GM12878 (cell line): ENCODE results near the gene CADPS. TPM values are rescaled to one million over a fixed set of nuclear protein-coding genes. Genes with fewer than 3 reads are reported as not detected.

ENCODE experiments used
- ATAC-seq: fragments of 200-7000 bp; cut with Tn5 transposase; 3 replicates; pipeline ENCODE4 v1.9.1; 2020; ENCODE audit warnings: mild to moderate bottlenecking, moderate library complexity
- BruUV-seq: library from RNA; stranded (reverse); fragments of 400-500 nt; replicated peaks from 2 replicates; lab custom pipeline; 2021; lab: Mats Ljungman, UMichigan
- CTCF ChIA-PET: fragments of 300-600 bp; sonication (Branson Sonifier 250); formaldehyde crosslinking; extraction: SDS; loops from one replicate; lab custom pipeline; 2021; ENCODE audit warnings: inconsistent platforms; lab: Yijun Ruan, JAX
- POLR2A ChIA-PET: fragments of 350-600 bp; formaldehyde crosslinking; extraction: SDS; loops from one replicate; lab custom pipeline; 2021; ENCODE audit warnings: inconsistent platforms; lab: Charles Lee
- RAD21 ChIA-PET: fragments of 300-600 bp; sonication (Branson Sonifier 250); formaldehyde crosslinking; loops from one replicate; lab custom pipeline; 2023; ENCODE audit warnings: antibody characterized with exemption; ENCODE audit not compliant: unreplicated experiment; lab: Charles Lee
- SMC1A ChIA-PET: fragments of 300-600 bp; sonication (Branson Sonifier 250); formaldehyde crosslinking; loops from one replicate; lab custom pipeline; 2023; ENCODE audit not compliant: unreplicated experiment, uncharacterized antibody; lab: Charles Lee
- DNase-seq: peaks from one replicate; pipeline ENCODE4 v3.0.0-alpha.2; 2011; ENCODE audit warnings: low read depth, low spot score
- FAIRE-seq: peaks from 3 replicates; lab custom pipeline; 2011; peaks lifted over from hg19 to GRCh38; lab: Jason Lieb, UNC
- H2AFZ ChIP-seq: 2 replicates; pipeline ENCODE4 v1.6.0; 2011; ENCODE audit warnings: low read depth, low read length, control low read depth; ENCODE audit not compliant: control insufficient read depth
- H3K27ac ChIP-seq: 2 replicates; pipeline ENCODE4 v1.5.1; 2011; ENCODE audit warnings: control low read depth; ENCODE audit not compliant: control insufficient read depth, insufficient read depth
- H3K27me3 ChIP-seq, 2 experiments: replicated peaks in 1 of 2; 2 replicates each; pipeline versions ENCODE4 v1.6.0 to v1.6.1; 2011; ENCODE audit warnings: low read length in 1 of 2; ENCODE audit not compliant: control insufficient read depth in 2 of 2, insufficient read depth in 2 of 2
- H3K36me3 ChIP-seq, 2 experiments: 2 replicates each; pipeline ENCODE4 v1.5.1; 2011; ENCODE audit warnings: low read length in 1 of 2; ENCODE audit not compliant: control insufficient read depth in 2 of 2, insufficient read depth in 2 of 2
- H3K4me1 ChIP-seq: 2 replicates; pipeline ENCODE4 v1.6.1; 2011; ENCODE audit warnings: mild to moderate bottlenecking, low read length, moderate library complexity, mixed read lengths; ENCODE audit not compliant: control insufficient read depth, insufficient read depth
- H3K4me2 ChIP-seq: 2 replicates; pipeline ENCODE4 v1.6.0; 2011; ENCODE audit warnings: control low read depth; ENCODE audit not compliant: control insufficient read depth, insufficient read depth
- H3K4me3 ChIP-seq: fragments of 200-600 bp; sonication (generic); 2 replicates; pipeline ENCODE4 v1.5.1; 2016
- H3K79me2 ChIP-seq: 2 replicates; pipeline ENCODE4 v1.6.0; 2011; ENCODE audit warnings: low read length; ENCODE audit not compliant: control insufficient read depth, insufficient read depth
- H3K9ac ChIP-seq: 2 replicates; pipeline ENCODE4 v1.8.0; 2011; ENCODE audit warnings: low read length, control low read depth, mixed read lengths; ENCODE audit not compliant: control insufficient read depth, insufficient read depth
- H3K9me3 ChIP-seq: replicated peaks from 3 replicates; pipeline ENCODE4 v1.5.1; 2011; ENCODE audit warnings: mild to moderate bottlenecking, low read length; ENCODE audit not compliant: control insufficient read depth, insufficient read depth
- H4K20me1 ChIP-seq: 2 replicates; pipeline ENCODE4 v1.6.0; 2011; ENCODE audit not compliant: control insufficient read depth, insufficient read depth
- NKRF ChIP-seq: fragments of 450-650 bp; conservative IDR thresholded peaks from 2 replicates; pipeline ENCODE4 v1.6.1; 2017; ENCODE audit warnings: mild to moderate bottlenecking, moderate library complexity
- POLR2A ChIP-seq: IDR thresholded peaks from 2 replicates; pipeline ENCODE4 v1.6.1; 2011; ENCODE audit warnings: low read depth, mild to moderate bottlenecking, low read length
- TCF7 ChIP-seq: IDR thresholded peaks from 2 replicates; pipeline ENCODE4 v1.6.1; 2014; ENCODE audit warnings: antibody characterized with exemption, borderline replicate concordance
- WGBS: methylation state at CpG from one replicate; pipeline ENCODE4 v1.1.6; 2016; ENCODE audit warnings: low lambda C conversion rate; ENCODE audit not compliant: insufficient replicate concordance, insufficient coverage; ENCODE audit errors: missing lambda C conversion rate; 5-methylcytosine and 5-hydroxymethylcytosine counted together
- in situ Hi-C: fragments of 300-500 bp; cut with MboI; formaldehyde crosslinking; loops from 9 replicates; pipeline ENCODE4 v1.14.3; 2018; ENCODE audit warnings: mixed read lengths
- intact Hi-C: fragments of 100-400 bp; cut with micrococcal nuclease; formaldehyde crosslinking; loops from one replicate; pipeline ENCODE4 v1.14.2; 2022; ENCODE audit not compliant: unreplicated experiment
- polyA plus RNA-seq, 11 experiments: library from polyadenylated mRNA; depleted of rRNA in 4 of 11; unstranded in 6 of 11; stranded (reverse) in 5 of 11; fragments of >200 nt; fragmentation: Nextera tagmentation in 4 of 11; fragmentation: Illumina TruSeq in 1 of 11; extraction: Ambion mirVana in 4 of 11; extraction: Trizol in 1 of 11; gene quantifications; 1 replicate in 1 of 11; 2 replicates in 10 of 11; pipeline versions ENCODE4 v1.2.1 to v1.2.3, GENCODE V29; 2011 to 2016; ENCODE audit warnings: inconsistent platforms in 2 of 11, missing spikeins in 2 of 11, low read depth in 1 of 11
- total RNA-seq, 4 experiments: library from RNA; depleted of rRNA in 3 of 4; stranded (reverse); fragments of >200 nt in 3 of 4; fragmentation: Illumina TruSeq in 1 of 4; extraction: Trizol in 1 of 4; gene quantifications; 2 replicates each; pipeline versions ENCODE4 v1.2.1 to v1.2.3, GENCODE V29; 2013 to 2021
- TF ChIP-seq, protein P1 (sequence below): fragments of 450-650 bp; formaldehyde crosslinking; IDR thresholded peaks from 2 replicates; pipeline ENCODE4 v1.4.0; 2020; ENCODE audit warnings: mild to moderate bottlenecking, moderate library complexity

The CADPS gene
- total and polyA plus RNA-seq, 10 of the 15 experiments (the other 5 are each of a cell fraction or from before 2014, with no cell fraction given): 0.20 TPM; not detected in 9

GRCh38 chr3:62556121-62556815 lies 318.9 kb downstream of the CADPS start:
- Histone ChIP-seq H3K4me1 (no peaks in the 10 kb centered on the region), H3K9me3 (no peaks in the 10 kb centered on the region), H3K79me2 (no peaks in the 10 kb centered on the region), H3K36me3 (no peaks in the 10 kb centered on the region), H3K4me3 (no peak overlapping the region), H3K9ac (no peak overlapping the region), H2AFZ (no peak overlapping the region), H3K27ac (no peak overlapping the region), H3K27me3 (no peaks in the 10 kb centered on the region), H4K20me1 (no peaks in the 10 kb centered on the region), H3K4me2 (no peak overlapping the region)
- TF ChIP-seq, protein P1, sequence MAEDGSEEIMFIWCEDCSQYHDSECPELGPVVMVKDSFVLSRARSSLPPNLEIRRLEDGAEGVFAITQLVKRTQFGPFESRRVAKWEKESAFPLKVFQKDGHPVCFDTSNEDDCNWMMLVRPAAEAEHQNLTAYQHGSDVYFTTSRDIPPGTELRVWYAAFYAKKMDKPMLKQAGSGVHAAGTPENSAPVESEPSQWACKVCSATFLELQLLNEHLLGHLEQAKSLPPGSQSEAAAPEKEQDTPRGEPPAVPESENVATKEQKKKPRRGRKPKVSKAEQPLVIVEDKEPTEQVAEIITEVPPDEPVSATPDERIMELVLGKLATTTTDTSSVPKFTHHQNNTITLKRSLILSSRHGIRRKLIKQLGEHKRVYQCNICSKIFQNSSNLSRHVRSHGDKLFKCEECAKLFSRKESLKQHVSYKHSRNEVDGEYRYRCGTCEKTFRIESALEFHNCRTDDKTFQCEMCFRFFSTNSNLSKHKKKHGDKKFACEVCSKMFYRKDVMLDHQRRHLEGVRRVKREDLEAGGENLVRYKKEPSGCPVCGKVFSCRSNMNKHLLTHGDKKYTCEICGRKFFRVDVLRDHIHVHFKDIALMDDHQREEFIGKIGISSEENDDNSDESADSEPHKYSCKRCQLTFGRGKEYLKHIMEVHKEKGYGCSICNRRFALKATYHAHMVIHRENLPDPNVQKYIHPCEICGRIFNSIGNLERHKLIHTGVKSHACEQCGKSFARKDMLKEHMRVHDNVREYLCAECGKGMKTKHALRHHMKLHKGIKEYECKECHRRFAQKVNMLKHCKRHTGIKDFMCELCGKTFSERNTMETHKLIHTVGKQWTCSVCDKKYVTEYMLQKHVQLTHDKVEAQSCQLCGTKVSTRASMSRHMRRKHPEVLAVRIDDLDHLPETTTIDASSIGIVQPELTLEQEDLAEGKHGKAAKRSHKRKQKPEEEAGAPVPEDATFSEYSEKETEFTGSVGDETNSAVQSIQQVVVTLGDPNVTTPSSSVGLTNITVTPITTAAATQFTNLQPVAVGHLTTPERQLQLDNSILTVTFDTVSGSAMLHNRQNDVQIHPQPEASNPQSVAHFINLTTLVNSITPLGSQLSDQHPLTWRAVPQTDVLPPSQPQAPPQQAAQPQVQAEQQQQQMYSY (CRISPR knock-in tag): no peak
- no peak for TF ChIP-seq NKRF
- no peak for TF ChIP-seq TCF7
- TF ChIP-seq POLR2A: no peak
- POLR2A ChIA-PET: interaction anchor here (0.6 kb wide), 1 partner anchor 11 kb away, joined by 8 read pairs; no protein-coding TSS in a partner anchor
- ATAC-seq: no peak
- no TSS peak for BruUV-seq
- intact Hi-C loops: no loop called here
- no peak for FAIRE-seq
- RAD21 ChIA-PET: no interaction called here
- in situ Hi-C loops: loop anchor here (5.0 kb wide), 2 partner anchors 229 to 349 kb away; no protein-coding TSS in a partner anchor
- no peak for DNase-seq
- SMC1A ChIA-PET: interaction anchor here (0.7 kb wide), 1 partner anchor 226 kb away, joined by 3 read pairs; no protein-coding TSS in a partner anchor
- WGBS: 41% methylated on average over 10 of the region's 10 CpGs
- CTCF ChIA-PET: interaction anchor here (0.9 to 2.2 kb wide), 5 partner anchors 14 to 228 kb away, joined by 3 to 7 read pairs (median 3); no protein-coding TSS in a partner anchor
